C1 segment of cervical spinal cord (tissue), 14 donors: ENCODE data around the gene TMOD2.

ENCODE experiments used
- DNase-seq, 14 donors: peaks; one replicate each; lab custom pipeline; 2025; lab: John Stamatoyannopoulos, UW

Gene TMOD2

GRCh38 chr15:51735228-51736010 is 16.0 kb upstream of the TMOD2 start:
- DNase-seq = peak in 1 of 14 donors; percentile 44

- DNase-seq = peak in 1 of 14 donors; percentile 48
Observed at GRCh38 chr15:51736069-51736468, 15.3 kb upstream of the TMOD2 start.

GRCh38 chr15:51736751-51737521 is 14.5 kb upstream of the TMOD2 start:
- DNase-seq = peak in 9 of 14 donors; percentile 21 to 76 (median 58)

GRCh38 chr15:51737522-51738305 is 13.7 kb upstream of the TMOD2 start, which contains the start of gene LYSMD2:
LYSMD2 (minus strand) TSS chr15:51737655; CDS start chr15:51737622, 33 bp downstream.
- DNase-seq = peak in 12 of 14 donors; percentile 20 to 82 (median 65)

- DNase-seq = peak in 1 of 14 donors; percentile 24
Observed at GRCh38 chr15:51738553-51738952, 12.8 kb upstream of the TMOD2 start.

- DNase-seq = no peak
Observed at GRCh38 chr15:51739061-51739712, 12.2 kb upstream of the TMOD2 start.

GRCh38 chr15:51749307-51749706 is 2.1 kb upstream of the TMOD2 start:
- DNase-seq = no peak

- no peak for DNase-seq
Observed at GRCh38 chr15:51750186-51750585, 1.2 kb upstream of the TMOD2 start.

- DNase-seq = peak in 7 of 14 donors; percentile 37 to 73 (median 45)
Observed at GRCh38 chr15:51751697-51752683, 593 bp downstream of the TMOD2 start.

- no peak for DNase-seq
Observed at GRCh38 chr15:51752888-51753287, 1.5 kb downstream of the TMOD2 start.

GRCh38 chr15:51754267-51754666 is 2.9 kb downstream of the TMOD2 start:
- no peak for DNase-seq

GRCh38 chr15:51755790-51756189 is 4.4 kb downstream of the TMOD2 start:
- DNase-seq = no peak

GRCh38 chr15:51756482-51756881 is 5.1 kb downstream of the TMOD2 start:
- no peak for DNase-seq

- no peak for DNase-seq
Observed at GRCh38 chr15:51757450-51757849, 6.1 kb downstream of the TMOD2 start.

- DNase-seq = peak in 11 of 14 donors; percentile 18 to 90 (median 40)
Observed at GRCh38 chr15:51758645-51759044, 7.2 kb downstream of the TMOD2 start.

- DNase-seq = peak in 1 of 14 donors; percentile 22
Observed at GRCh38 chr15:51759557-51760070, 8.2 kb downstream of the TMOD2 start.

GRCh38 chr15:51760805-51761204 is 9.4 kb downstream of the TMOD2 start:
- DNase-seq = no peak

GRCh38 chr15:51765751-51766150 is 14.4 kb downstream of the TMOD2 start:
- DNase-seq = peak in 6 of 14 donors; percentile 9 to 55 (median 26)

- no peak for DNase-seq
Observed at GRCh38 chr15:51766341-51766740, 14.9 kb downstream of the TMOD2 start.

- no peak for DNase-seq
Observed at GRCh38 chr15:51768018-51768417, 16.6 kb downstream of the TMOD2 start.
